Left lung (tissue), 10 donors: ENCODE data around the gene IBSP. TPM values are rescaled to one million over a fixed set of nuclear protein-coding genes. Genes with fewer than 3 reads are reported as not detected.

ENCODE experiments used
- ATAC-seq: fragments of 200-7000 bp; cut with Tn5 transposase; one replicate; pipeline ENCODE4 v1.9.1; 2020; ENCODE audit warnings: moderate library complexity
- DNase-seq, 4 donors: peaks; one replicate each; pipeline ENCODE4 v3.0.0-alpha.2; 2013 to 2020
- H3K27ac ChIP-seq, 2 donors: fragments of 200-600 bp; sonication (generic) in 1 of 2; one replicate each; pipeline versions ENCODE4 v1.5.0 to v1.8.0; 2020 to 2021
- H3K27me3 ChIP-seq, 2 donors: fragments of 200-600 bp; sonication (generic) in 1 of 2; one replicate each; pipeline versions ENCODE4 v1.5.0 to v1.8.0; 2020 to 2021
- H3K36me3 ChIP-seq, 2 donors: fragments of 200-600 bp; sonication (generic) in 1 of 2; one replicate each; pipeline versions ENCODE4 v1.5.0 to v1.8.0; 2020 to 2021
- H3K4me1 ChIP-seq, 2 donors: fragments of 200-600 bp; one replicate each; pipeline ENCODE4 v1.8.0; 2021
- H3K4me3 ChIP-seq, 2 donors: fragments of 200-600 bp; sonication (generic) in 1 of 2; one replicate each; pipeline versions ENCODE4 v1.5.0 to v1.8.0; 2020 to 2021; ENCODE audit warnings: mild to moderate bottlenecking in 1 of 2
- H3K9me3 ChIP-seq, 2 donors: fragments of 200-600 bp; sonication (generic) in 1 of 2; one replicate each; pipeline versions ENCODE4 v1.5.0 to v1.8.0; 2020 to 2021
- CTCF ChIP-seq, 2 donors: fragments of 200-600 bp; sonication (generic) in 1 of 2; IDR thresholded peaks; one replicate each; pipeline versions ENCODE4 v1.5.0 to v1.8.0; 2021; ENCODE audit warnings: antibody characterized with exemption in 2 of 2
- intact Hi-C, 2 donors: fragments of 100-400 bp; cut with DNase I; formaldehyde crosslinking; loops; one replicate each; pipeline versions ENCODE4 v1.11.2 to v1.14.2; 2022
- polyA plus RNA-seq, 6 donors: library from polyadenylated mRNA; unstranded; fragments of 120-200 nt; gene quantifications; one replicate each; pipeline ENCODE4 v1.2.1, GENCODE V29; 2013; ENCODE audit not compliant: insufficient read length in 6 of 6
- total RNA-seq, 2 donors: library from RNA; stranded (reverse); fragmentation: NEBNext Ultra II Directional; extraction: Animal tissue kit (Norgen Biotek cat#: 25700); gene quantifications; one replicate each; pipeline ENCODE4 v1.2.1, GENCODE V29; 2021
- donor health status: DM: no; HTN: yes; CAD: no.
- donor health status: DM: no; HTN: no; CAD: no.

IBSP gene
- total and polyA plus RNA-seq, 8 donors = 0.11 to 0.41 (median 0.17) TPM; not detected in 3

DNA sequence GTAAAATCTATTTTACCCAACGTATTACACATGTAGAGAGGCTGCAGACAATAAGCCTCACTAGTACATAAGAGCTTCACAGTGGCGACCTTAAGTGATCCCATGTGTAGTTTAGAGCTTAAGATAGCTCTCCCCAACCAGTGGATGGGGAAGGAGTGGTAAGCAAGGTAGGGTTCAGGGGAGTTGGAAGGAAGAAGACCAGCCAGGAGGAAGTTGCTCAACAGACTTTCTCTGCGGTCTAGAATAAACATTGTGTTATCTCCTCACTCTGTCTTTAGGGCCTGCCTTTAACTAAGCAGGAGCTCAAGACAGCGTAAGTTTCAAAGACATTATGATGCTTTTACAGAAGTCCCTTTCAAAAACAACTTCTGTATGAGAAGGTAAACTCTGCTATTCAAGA lies 50.3 kb downstream of the IBSP start:
- Histone ChIP-seq H3K27me3 (no peaks in the 10 kb centered on the region), H3K4me3 (no peak overlapping the region), H3K4me1 (peaks cover 0 to 45% of the 10 kb centered on the region in 2 donors), H3K9me3 (no peaks in the 10 kb centered on the region), H3K36me3 (no peaks in the 10 kb centered on the region), H3K27ac (peak overlapping the region in 1 of 2 donors; percentile 87)
- DNase-seq = no peak
- intact Hi-C loops = loop anchor here in 1 of 2 donors (5.0 to 10.0 kb wide), 2 partner anchors 167 to 355 kb away; no protein-coding TSS in a partner anchor
- ATAC-seq = peak; percentile 26
- no peak for TF ChIP-seq CTCF (IDR thresholded peaks at IDR 0.05)

- ATAC-seq (peak; percentile 57), DNase-seq (no peak)
- Histone ChIP-seq H3K36me3 (no peaks in the 10 kb centered on the region), H3K27ac (peak overlapping the region; percentile 46 to 87), H3K27me3 (no peaks in the 10 kb centered on the region), H3K9me3 (no peaks in the 10 kb centered on the region), H3K4me1 (peaks cover 0 to 51% of the 10 kb centered on the region in 2 donors), H3K4me3 (no peak overlapping the region)
- intact Hi-C loops = loop anchor here in 1 of 2 donors (10.0 kb wide), 1 partner anchor 353 kb away; no protein-coding TSS in a partner anchor
- TF ChIP-seq CTCF (IDR thresholded peaks at IDR 0.05) = no peak
Observed at GRCh38 chr4:87851332-87851731, 52.0 kb downstream of the IBSP start.

- intact Hi-C loops = loop anchor here in 1 of 2 donors (2.0 to 10.0 kb wide), 2 partner anchors 121 to 353 kb away; no protein-coding TSS in a partner anchor
- ATAC-seq = no peak
- H3K27me3 ChIP-seq = no peaks in the 10 kb centered on the region
Observed at GRCh38 chr4:87851953-87852352, 52.6 kb downstream of the IBSP start.

DNA sequence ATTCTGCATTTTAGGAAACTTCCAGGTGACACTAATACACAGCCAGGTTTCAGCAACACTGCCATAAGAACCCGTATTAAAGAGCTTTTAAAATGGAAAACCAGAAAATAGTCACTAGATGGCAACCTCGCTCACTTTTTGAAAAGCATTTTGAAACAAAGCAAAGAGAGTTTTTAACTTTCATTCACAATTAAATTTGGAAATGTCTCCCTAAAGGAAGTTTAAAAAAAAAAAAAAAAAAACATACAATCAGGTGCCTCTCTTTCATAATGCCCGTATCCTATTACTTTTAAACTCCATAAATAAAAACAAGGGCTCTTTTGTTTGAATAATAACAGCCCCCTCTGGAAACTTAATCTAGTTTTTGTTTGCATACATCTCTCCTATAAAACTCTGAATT lies 53.8 kb downstream of the IBSP start:
- peak in 1 of 4 donors; percentile 62 for DNase-seq
- peak; percentile 25 to 45 for TF ChIP-seq CTCF (IDR thresholded peaks at IDR 0.05)
- no peak overlapping the region for H3K27ac ChIP-seq
- peak; percentile 32 for ATAC-seq
- intact Hi-C loops = loop anchor here in 1 of 2 donors (2.0 to 10.0 kb wide), 2 partner anchors 120 to 352 kb away; no protein-coding TSS in a partner anchor
- no peak overlapping the region for H3K4me3 ChIP-seq
- H3K27me3 ChIP-seq = no peaks in the 10 kb centered on the region
- H3K36me3 ChIP-seq = no peaks in the 10 kb centered on the region
- H3K4me1 ChIP-seq = peaks cover 0 to 51% of the 10 kb centered on the region in 2 donors
- H3K9me3 ChIP-seq = no peaks in the 10 kb centered on the region

More at GRCh38 chr4:87851953-87852352, 52.6 kb downstream of the IBSP start:
- Histone ChIP-seq H3K36me3 (no peaks in the 10 kb centered on the region), H3K27ac (peak overlapping the region in 1 of 2 donors; percentile 87), H3K4me3 (no peak overlapping the region), H3K9me3 (no peaks in the 10 kb centered on the region), H3K4me1 (peaks cover 0 to 51% of the 10 kb centered on the region in 2 donors)
- no peak for DNase-seq
- TF ChIP-seq CTCF (IDR thresholded peaks at IDR 0.05) = no peak

- no peaks in the 10 kb centered on the region for H3K36me3 ChIP-seq
- DNase-seq (no peak), ATAC-seq (no peak)
- no peak overlapping the region for H3K27ac ChIP-seq
- no peak overlapping the region for H3K4me3 ChIP-seq
- no peaks in the 10 kb centered on the region for H3K9me3 ChIP-seq
- H3K27me3 ChIP-seq = no peaks in the 10 kb centered on the region
- TF ChIP-seq CTCF (IDR thresholded peaks at IDR 0.05) = no peak
- peaks cover 0 to 44% of the 10 kb centered on the region in 2 donors for H3K4me1 ChIP-seq
- intact Hi-C loops = loop anchor here in 1 of 2 donors (2.0 to 10.0 kb wide), 2 partner anchors 119 to 351 kb away; no protein-coding TSS in a partner anchor
Observed at GRCh38 chr4:87853891-87854290, 54.5 kb downstream of the IBSP start.
